Endothelial cell (in vitro differentiated cells): ENCODE results near the gene TJP1. TPM values are rescaled to one million over a fixed set of nuclear protein-coding genes. Genes with fewer than 3 reads are reported as not detected.
A peak's percentile ranks its signal among the peaks of the same experiment; 100 is the strongest.

Source experiments
- DNase-seq: peaks from one replicate; pipeline ENCODE4 v3.0.0; 2021; ENCODE audit warnings: low spot score
- H3K27ac Mint-ChIP-seq: one replicate; pipeline ENCODE4 v1.8.0; 2021; ENCODE audit warnings: mixed read lengths, inconsistent platforms; ENCODE audit not compliant: unreplicated experiment
- H3K27me3 Mint-ChIP-seq: one replicate; pipeline ENCODE4 v1.8.0; 2021; ENCODE audit warnings: mild to moderate bottlenecking, moderate library complexity, mixed read lengths, inconsistent platforms; ENCODE audit not compliant: unreplicated experiment
- H3K36me3 Mint-ChIP-seq: one replicate; pipeline ENCODE4 v1.8.0; 2021; ENCODE audit warnings: mild to moderate bottlenecking, low read depth, mixed read lengths, inconsistent platforms; ENCODE audit not compliant: unreplicated experiment
- H3K4me1 Mint-ChIP-seq: one replicate; pipeline ENCODE4 v1.8.0; 2021; ENCODE audit warnings: mild to moderate bottlenecking, mixed read lengths, inconsistent platforms; ENCODE audit not compliant: unreplicated experiment
- H3K4me3 Mint-ChIP-seq: one replicate; pipeline ENCODE4 v1.8.0; 2021; ENCODE audit warnings: mild to moderate bottlenecking, mixed read lengths, inconsistent platforms; ENCODE audit not compliant: unreplicated experiment
- H3K9me3 Mint-ChIP-seq: one replicate; pipeline ENCODE4 v1.8.0; 2021; ENCODE audit warnings: mixed read lengths, inconsistent platforms; ENCODE audit not compliant: unreplicated experiment
- total RNA-seq: library from RNA; stranded (reverse); fragmentation: NEBNext Ultra II Directional; extraction: Animal tissue kit (Norgen Biotek cat#: 25700); gene quantifications from one replicate; pipeline ENCODE4 v1.2.1, GENCODE V29; 2021; ENCODE audit not compliant: unreplicated experiment
- TF ChIP-seq, protein P1 (sequence below): fragments of 200-600 bp; sonication (generic); IDR thresholded peaks from one replicate; pipeline ENCODE4 v1.5.0; 2021; ENCODE audit warnings: antibody characterized with exemption; ENCODE audit not compliant: unreplicated experiment

The TJP1 gene
- total RNA-seq, 1 donor from 2014 or later: 473 TPM

DNA sequence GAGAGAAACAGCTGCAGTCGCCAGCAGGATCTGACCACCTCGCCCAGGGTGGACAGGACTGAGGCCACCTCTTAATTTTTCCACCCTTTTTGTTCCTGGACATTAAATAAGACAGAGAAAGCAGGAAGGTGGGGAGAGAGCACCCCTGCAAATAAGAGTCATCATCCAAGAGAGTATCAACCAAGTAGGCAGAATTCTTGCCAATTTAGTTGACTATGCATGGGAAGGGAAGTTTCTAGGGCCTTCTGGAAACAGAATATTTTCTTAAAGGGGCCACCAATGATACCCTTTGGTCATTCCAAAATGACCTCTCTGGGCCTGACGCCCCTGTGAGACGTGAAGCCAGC lies 136.2 kb downstream of the TJP1 start:
- no peaks in the 10 kb centered on the region for H3K9me3 Mint-ChIP-seq
- no peak for DNase-seq
- H3K36me3 Mint-ChIP-seq: peaks cover 13% of the 10 kb centered on the region
- no peak overlapping the region for H3K27ac Mint-ChIP-seq
- H3K4me1 Mint-ChIP-seq: peaks cover 23% of the 10 kb centered on the region
- H3K4me3 Mint-ChIP-seq: no peak overlapping the region
- peaks cover 3% of the 10 kb centered on the region for H3K27me3 Mint-ChIP-seq
- TF ChIP-seq, protein P1, sequence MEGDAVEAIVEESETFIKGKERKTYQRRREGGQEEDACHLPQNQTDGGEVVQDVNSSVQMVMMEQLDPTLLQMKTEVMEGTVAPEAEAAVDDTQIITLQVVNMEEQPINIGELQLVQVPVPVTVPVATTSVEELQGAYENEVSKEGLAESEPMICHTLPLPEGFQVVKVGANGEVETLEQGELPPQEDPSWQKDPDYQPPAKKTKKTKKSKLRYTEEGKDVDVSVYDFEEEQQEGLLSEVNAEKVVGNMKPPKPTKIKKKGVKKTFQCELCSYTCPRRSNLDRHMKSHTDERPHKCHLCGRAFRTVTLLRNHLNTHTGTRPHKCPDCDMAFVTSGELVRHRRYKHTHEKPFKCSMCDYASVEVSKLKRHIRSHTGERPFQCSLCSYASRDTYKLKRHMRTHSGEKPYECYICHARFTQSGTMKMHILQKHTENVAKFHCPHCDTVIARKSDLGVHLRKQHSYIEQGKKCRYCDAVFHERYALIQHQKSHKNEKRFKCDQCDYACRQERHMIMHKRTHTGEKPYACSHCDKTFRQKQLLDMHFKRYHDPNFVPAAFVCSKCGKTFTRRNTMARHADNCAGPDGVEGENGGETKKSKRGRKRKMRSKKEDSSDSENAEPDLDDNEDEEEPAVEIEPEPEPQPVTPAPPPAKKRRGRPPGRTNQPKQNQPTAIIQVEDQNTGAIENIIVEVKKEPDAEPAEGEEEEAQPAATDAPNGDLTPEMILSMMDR: no peak

DNA sequence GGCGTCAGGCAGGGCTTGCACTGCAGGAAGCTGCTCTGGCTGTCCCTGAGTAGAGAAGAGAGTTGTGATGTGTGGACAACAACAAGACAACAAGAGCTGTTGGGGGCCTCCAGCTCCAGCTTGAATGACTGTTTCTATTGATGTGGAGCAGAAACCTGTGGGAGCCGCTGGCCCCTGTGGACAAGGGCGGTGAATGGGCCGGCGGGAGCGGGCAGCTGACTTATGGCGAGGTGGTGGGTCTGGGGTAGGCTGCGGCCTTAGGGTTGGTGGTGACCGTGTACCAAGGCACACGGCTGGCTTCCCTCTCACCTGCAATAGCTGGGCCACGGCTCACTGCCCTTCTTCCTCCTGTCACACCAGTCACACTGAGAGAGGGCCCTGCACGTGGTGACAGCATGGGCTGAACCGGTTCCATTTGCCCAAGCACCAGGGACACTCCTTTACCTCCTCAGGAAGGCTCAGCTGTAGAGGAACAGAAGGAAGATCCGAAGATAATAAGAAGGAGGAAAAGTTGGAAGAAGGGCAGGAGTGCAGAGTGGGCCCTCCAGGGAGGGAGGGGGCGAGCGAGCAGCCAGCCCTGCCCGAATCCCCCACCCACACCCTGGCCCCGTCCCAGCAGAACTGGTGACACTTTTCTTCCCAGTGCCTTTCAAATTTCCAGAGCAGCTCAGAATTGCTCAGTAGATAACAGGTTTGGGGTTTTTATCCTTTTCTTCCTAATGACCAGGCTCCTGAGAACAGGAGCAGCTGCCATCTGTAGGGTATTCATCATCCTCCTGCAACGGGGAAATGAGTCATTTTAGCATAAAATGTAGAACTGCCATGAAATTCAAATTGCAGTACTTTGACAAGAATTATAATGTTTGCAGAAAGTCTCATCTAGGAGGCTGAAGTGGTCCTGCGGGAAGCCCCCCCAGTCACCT lies 136.9 kb downstream of the TJP1 start:
- DNase-seq: no peak
- TF ChIP-seq, protein P1: no peak
- no peak overlapping the region for H3K27ac Mint-ChIP-seq
- H3K4me1 Mint-ChIP-seq: peaks cover 29% of the 10 kb centered on the region
- no peaks in the 10 kb centered on the region for H3K9me3 Mint-ChIP-seq
- no peak overlapping the region for H3K4me3 Mint-ChIP-seq
- H3K36me3 Mint-ChIP-seq: peaks cover 13% of the 10 kb centered on the region
- peaks cover 3% of the 10 kb centered on the region for H3K27me3 Mint-ChIP-seq

DNA sequence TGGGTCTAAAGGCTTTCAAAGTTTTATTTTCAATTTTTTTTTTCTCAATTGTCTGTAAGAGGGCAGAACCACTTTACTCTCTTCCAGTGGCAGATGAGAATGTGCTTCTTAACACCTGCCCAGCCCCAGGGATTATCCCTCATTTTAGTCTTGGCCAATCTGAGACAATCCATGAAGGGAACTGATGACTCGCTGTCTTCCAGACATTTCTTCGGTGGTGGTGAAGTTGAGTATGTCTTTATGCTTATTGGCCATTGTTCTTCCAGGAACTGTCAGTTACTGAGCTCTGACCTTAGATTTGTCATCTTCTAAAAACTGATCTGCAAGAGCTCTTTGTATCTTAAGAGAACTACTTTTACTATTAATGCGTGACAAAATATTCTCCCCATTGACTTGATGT lies 139.5 kb downstream of the TJP1 start:
- Mint-ChIP-seq H3K4me1 (peaks cover 31% of the 10 kb centered on the region), H3K36me3 (peaks cover 13% of the 10 kb centered on the region), H3K4me3 (peak overlapping the region; percentile 3), H3K9me3 (no peaks in the 10 kb centered on the region), H3K27me3 (peaks cover 2% of the 10 kb centered on the region), H3K27ac (no peak overlapping the region)
- no peak for DNase-seq
- TF ChIP-seq, protein P1: no peak

DNA sequence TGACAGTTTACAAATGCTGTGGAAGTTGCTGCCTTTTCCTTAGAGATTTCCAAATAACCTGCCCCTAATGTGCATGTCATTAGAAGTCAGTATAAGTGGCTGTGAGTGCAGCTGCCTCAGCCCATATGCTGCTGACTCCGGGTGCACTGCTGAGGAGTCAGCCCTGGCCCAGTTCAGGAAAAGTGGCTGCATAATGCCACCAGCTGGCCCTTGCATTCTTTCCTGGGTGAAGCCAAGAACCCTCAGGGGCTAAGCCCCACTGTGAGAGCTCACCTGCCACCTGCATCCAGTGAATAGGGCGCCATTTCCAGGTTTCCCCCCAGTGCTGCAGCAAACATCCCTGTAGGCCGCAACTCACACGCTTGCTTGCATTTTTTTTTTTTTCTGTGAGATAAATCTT lies 139.9 kb downstream of the TJP1 start:
- peaks cover 13% of the 10 kb centered on the region for H3K36me3 Mint-ChIP-seq
- TF ChIP-seq, protein P1: no peak
- H3K9me3 Mint-ChIP-seq: no peaks in the 10 kb centered on the region
- H3K4me3 Mint-ChIP-seq: no peak overlapping the region
- H3K27me3 Mint-ChIP-seq: peaks cover 2% of the 10 kb centered on the region
- H3K27ac Mint-ChIP-seq: no peak overlapping the region
- peaks cover 32% of the 10 kb centered on the region for H3K4me1 Mint-ChIP-seq
- no peak for DNase-seq

DNA sequence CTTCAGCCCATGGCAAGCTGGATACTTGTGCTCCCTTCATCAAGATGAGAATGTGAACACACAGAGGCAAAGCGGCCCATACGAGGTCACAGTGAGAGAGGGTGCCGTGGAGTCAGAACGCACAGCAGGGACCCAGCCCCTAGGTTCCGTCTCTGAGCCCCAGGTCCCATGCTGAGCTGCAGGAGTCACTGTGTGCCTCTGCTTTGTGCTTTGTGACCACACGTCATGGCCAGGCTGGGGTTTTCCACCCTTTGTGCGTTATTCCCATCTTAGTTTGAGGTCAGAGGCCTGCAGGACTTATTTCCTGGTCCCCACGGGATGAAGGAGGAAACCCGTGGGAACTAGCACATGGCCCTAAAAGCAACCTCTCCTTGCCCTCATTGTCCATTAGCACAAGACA lies 140.3 kb downstream of the TJP1 start:
- Mint-ChIP-seq H3K36me3 (peaks cover 13% of the 10 kb centered on the region), H3K4me3 (no peak overlapping the region), H3K27ac (no peak overlapping the region), H3K9me3 (no peaks in the 10 kb centered on the region), H3K4me1 (peaks cover 35% of the 10 kb centered on the region), H3K27me3 (peaks cover 2% of the 10 kb centered on the region)
- TF ChIP-seq, protein P1: no peak
- no peak for DNase-seq
